Stimulated activated CD8-positive, alpha-beta memory T cell treated with anti-CD3 and anti-CD28 coated beads, Interleukin-15, amount 100 ng/mL, for 1 hour (primary cell): Measurements from ENCODE around the gene PDSS2.
"Not testable (repeated sequence)": the region's sequence is repeated elsewhere in the genome, so short reads cannot be mapped to it uniquely, and the experiment has no call there.

ENCODE experiments used
- DNase-seq: peaks from one replicate; pipeline ENCODE4 v3.0.0-alpha.2; 2020; ENCODE audit warnings: low read depth

The PDSS2 gene

GRCh38 chr6:107473660-107474059 lies 14.3 kb upstream of the PDSS2 start:
- no peak for DNase-seq

- DNase-seq, result no peak
These were observed 11.0 kb upstream of the PDSS2 start for GRCh38 chr6:107470364-107470763.

DNA sequence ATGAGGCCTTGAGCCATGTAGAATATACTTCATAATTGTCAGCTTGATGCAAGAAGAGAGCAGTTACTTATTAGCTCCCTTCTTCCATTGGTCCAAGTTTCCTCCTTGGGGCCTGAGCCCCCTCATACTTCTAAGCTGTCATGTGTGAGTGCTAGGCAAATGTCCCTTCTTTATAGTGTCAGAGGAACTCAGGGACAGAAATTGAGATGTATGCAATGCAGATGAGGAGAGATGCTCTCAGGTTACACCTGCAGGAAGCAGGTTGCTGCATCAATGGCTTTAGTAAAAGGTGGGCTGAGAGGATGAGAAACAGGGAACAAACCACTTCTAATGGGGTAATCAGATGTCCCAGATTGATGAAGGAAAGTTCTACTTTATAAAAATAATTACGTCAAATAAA lies 6.7 kb upstream of the PDSS2 start:
- DNase-seq, result no peak

GRCh38 chr6:107460083-107460631 lies 793 bp upstream of the PDSS2 start:
- no peak for DNase-seq

GRCh38 chr6:107458672-107459282 lies 587 bp downstream of the PDSS2 start:
- DNase-seq, result no peak

GRCh38 chr6:107448776-107449175 lies 10.6 kb downstream of the PDSS2 start:
- DNase-seq, result no peak

GRCh38 chr6:107447663-107448216 lies 11.6 kb downstream of the PDSS2 start:
- no peak for DNase-seq

- DNase-seq, result no peak
These were observed 15.1 kb downstream of the PDSS2 start for GRCh38 chr6:107444277-107444676.

DNA sequence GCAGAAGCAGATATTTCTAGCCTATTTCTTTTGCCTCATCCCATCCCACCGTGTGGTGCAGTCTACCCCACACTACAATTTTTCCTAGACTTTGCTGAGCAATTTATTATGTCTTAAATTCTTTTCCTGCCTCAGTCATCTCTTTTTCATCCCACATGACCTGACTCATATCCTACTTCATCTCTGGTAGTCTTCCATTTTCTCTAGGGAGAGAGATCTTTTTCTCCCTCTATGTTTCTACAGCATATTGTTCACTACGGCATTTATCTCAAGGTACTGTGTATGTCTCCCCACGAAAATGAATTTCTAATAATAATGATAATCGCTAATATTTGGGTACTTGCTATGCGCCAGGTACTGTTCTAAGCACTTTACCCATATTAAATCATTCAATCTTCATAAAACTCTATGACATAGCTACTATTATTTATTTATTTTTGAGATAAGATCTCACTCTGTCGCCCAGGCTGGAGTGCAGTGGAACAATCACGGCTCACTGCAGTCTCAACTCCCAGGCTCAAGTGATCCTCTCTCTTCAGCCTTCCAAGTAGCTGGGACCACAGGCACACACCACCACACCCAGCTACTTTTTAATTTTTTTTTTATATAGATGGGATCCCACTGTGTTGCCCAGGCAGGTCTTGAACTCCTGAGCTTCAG lies 15.6 kb downstream of the PDSS2 start:
- DNase-seq, result no peak

DNA sequence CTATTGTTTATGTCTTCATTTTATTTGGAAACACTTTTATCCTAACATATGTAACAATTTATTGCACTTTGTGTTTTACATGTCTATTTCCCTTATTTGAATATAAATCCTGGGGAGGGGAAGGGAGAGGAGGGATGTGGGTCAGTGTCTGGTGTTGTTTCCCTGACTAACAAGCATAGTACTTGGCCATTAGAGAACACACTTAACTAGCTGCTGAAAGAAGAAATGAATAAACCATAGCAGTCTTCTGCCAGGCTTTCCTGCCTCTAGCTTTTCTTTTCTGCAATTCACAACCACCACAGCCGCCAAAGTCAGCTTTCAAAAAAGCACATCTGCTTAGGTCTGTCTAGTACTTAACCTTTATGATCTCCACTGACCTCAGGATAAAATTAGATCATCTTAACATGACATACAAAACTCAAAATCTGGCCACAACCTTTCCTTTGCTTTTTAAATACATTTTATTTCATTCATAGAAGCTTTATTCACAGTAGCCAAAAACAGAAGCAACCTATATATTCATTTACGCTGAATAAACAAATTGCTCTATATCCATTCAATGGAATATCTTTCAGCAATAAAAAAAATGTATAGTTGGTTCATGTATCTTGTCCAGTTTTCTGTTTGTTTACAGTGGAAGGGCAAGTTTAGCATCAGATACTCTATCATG lies 16.3 kb downstream of the PDSS2 start:
- DNase-seq, result no peak

DNA sequence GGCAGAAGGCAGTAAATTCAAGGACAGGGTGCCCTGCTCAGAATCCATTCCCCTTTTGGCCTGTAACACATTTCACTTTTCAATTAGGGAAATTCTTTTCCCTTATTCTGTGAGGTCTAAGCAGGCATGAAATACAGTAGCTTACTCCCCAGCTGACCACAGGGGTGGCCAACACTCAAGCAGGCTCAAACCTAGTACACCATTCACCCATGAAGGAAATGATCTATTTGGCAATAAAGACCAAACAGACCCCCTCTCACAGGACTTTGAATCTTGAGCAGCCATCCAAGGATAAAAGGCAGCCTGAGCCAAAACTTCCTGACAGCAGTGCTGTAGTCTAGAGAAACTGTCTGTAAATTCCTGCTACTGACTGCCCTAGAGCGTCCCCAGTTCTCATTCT lies 17.7 kb downstream of the PDSS2 start:
- DNase-seq, result no peak

- no peak for DNase-seq
These were observed 18.4 kb downstream of the PDSS2 start for GRCh38 chr6:107440936-107441335.

GRCh38 chr6:107439406-107439805 lies 20.0 kb downstream of the PDSS2 start:
- DNase-seq, result no peak

GRCh38 chr6:107437691-107438090 lies 21.7 kb downstream of the PDSS2 start:
- DNase-seq, result no peak

DNA sequence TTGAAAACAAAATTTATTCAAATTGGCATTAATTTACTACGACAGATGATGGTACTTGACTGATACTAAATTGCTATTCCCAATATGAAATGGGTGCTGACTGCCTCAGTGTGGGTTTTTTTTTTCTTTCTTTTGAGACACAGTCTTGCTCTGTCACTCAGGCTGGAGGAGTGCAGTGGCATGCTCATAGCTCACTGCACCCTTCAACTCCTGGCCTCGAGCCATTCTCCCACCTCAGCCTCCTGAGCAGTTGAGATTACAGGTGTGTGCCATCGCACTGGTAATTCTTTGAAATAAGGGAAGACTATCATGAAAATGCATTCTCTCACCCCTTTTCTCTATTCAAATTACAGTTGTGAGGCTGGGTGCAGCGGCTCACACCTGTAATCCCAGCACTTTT lies 22.5 kb downstream of the PDSS2 start:
- no peak for DNase-seq

DNA sequence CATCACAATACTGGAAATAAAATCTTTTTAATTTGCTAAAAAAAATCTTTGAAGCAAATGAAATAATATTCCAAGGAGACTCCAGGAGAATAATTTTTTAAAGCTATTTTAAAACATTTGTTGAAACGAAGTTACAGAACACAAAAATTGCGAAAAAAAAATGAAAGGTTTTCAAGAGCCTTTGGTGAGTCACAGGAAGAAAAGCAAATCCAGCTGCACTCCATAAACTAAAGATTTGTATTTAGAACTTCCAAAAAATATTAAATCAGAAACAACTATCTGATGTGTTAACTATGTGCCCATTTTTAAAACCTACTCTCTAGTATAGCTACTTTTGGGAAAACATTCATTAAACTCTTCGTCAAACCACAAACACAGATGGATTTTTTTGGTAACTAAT lies 23.6 kb downstream of the PDSS2 start:
- DNase-seq, result no peak

DNA sequence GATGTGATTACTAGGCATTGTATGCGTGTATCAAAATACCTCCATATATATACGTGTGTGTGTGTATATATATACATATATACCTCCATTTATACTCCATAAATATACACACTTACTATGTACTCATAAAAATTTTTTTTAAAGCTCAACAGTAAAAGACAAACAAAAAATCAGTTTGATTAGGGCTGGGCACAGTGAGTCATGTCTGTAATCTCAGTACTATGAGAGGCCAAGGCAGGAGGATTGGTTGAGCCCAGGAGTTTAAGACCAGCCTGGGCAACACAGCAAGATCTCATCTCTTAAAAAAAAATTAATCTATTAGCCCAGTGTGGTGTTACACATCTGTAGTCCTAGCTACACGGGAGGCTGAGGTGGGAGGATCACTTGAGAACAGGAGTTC lies 24.6 kb downstream of the PDSS2 start:
- no peak for DNase-seq

- not testable (repeated sequence) for DNase-seq
These were observed 33.4 kb downstream of the PDSS2 start for GRCh38 chr6:107425951-107426350.

DNA sequence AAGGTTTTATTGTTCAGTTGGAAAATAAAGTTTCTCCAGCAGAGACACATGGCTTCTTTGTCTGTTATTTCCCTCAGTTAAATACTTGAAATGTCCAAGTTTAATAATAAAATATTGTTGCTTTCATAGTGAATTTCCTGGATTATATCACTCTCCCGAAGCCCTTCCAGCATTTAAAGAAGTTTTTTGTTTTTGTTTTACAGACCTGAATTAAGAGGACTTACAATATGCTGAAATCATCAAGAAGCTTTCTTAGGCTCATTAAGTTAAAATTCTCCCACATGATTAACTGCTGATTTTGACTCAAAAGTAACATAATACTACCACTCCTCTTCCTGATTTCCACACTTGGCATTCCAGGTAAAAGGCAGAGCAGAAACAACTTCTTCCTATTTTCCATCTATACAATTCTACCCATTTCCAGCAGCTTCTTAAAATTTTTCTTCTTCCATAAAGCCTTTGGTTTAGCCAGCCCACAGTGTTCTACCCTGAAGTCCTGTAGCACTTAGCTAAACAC lies 35.8 kb downstream of the PDSS2 start:
- no peak for DNase-seq

DNA sequence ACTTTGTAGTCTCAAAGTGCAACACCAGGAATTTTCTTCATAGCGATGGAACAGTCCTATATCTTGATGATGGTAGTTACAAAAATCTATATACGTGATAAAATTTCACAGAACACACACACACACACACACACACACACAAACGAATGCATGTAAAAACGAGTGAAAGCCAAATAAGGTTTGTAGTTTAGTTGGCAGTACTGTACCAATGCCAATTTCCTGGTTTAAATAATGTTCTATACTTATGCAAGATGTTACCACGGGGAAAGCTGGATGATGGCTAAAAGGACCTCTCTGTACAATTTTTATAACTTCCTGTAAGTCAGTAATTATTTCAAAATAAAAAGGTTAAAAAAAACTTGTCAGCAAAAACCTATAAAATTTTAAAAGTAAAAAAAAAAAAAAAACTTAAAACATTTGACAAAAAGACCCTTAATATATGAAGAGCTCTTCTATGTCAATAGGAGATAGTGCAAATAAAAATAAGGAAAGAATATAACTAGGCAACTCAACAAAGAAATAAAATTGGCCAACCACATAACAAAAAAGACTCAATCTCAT lies 37.6 kb downstream of the PDSS2 start:
- no peak for DNase-seq

DNA sequence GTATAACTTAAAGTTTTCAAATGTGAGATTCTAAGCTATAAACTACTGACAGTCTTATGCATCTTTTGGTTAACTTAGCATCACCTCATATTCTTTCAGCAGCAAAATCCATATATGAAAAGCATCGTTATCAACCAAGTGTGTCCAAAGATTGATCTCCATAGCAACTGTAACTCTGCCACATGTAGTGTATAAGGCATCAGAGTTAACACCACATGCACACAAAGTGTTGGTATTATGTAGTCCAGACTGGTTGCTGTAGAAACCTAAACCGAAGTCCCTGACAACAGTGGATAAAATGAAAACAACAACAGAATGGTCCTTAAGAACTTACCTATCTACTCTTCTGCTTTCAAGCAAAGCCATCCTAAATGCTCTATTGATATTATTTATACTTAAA lies 39.6 kb downstream of the PDSS2 start:
- DNase-seq, result no peak

- no peak for DNase-seq
These were observed 41.2 kb downstream of the PDSS2 start for GRCh38 chr6:107418118-107418517.
